GM18909 (cell line): ENCODE data around the gene BFSP2.

ENCODE experiments used
- ATAC-seq: cut with Tn5 transposase; IDR thresholded peaks from one replicate; pipeline ENCODE4 v1.9.1; 2021; ENCODE audit warnings: mild to moderate bottlenecking; ENCODE audit not compliant: unreplicated experiment, poor library complexity

Gene BFSP2

GRCh38 chr3:133400006-133400515, at the start of gene BFSP2:
BFSP2 (plus strand) TSS chr3:133400056; CDS start chr3:133400084, 28 bp downstream.
- ATAC-seq = no peak

- ATAC-seq = no peak
These were observed 45.1 kb upstream of the BFSP2 start for GRCh38 chr3:133354721-133355120.

GRCh38 chr3:133360476-133360875, 39.4 kb upstream of the BFSP2 start:
- no peak for ATAC-seq

- no peak for ATAC-seq
These were observed 38.8 kb upstream of the BFSP2 start for GRCh38 chr3:133361011-133361410.

GRCh38 chr3:133361435-133361834, 38.4 kb upstream of the BFSP2 start:
- ATAC-seq = no peak

- ATAC-seq = no peak
These were observed 37.3 kb upstream of the BFSP2 start for GRCh38 chr3:133362539-133362938.

- ATAC-seq = no peak
These were observed 35.2 kb upstream of the BFSP2 start for GRCh38 chr3:133364704-133365103.

- ATAC-seq = no peak
These were observed 32.9 kb upstream of the BFSP2 start for GRCh38 chr3:133366921-133367320.

- no peak for ATAC-seq
These were observed 32.5 kb upstream of the BFSP2 start for GRCh38 chr3:133367403-133367802.

- ATAC-seq = no peak
These were observed 31.9 kb upstream of the BFSP2 start for GRCh38 chr3:133367956-133368355.

- ATAC-seq = no peak
These were observed 31.3 kb upstream of the BFSP2 start for GRCh38 chr3:133368371-133369067.

- ATAC-seq = no peak
These were observed 30.8 kb upstream of the BFSP2 start for GRCh38 chr3:133369068-133369440.

- no peak for ATAC-seq
These were observed 28.7 kb upstream of the BFSP2 start for GRCh38 chr3:133371181-133371580.

GRCh38 chr3:133371676-133372075, 28.2 kb upstream of the BFSP2 start:
- ATAC-seq = no peak

GRCh38 chr3:133374708-133375402, 25.0 kb upstream of the BFSP2 start:
- no peak for ATAC-seq

GRCh38 chr3:133375403-133375745, 24.5 kb upstream of the BFSP2 start:
- ATAC-seq = no peak

- no peak for ATAC-seq
These were observed 23.0 kb upstream of the BFSP2 start for GRCh38 chr3:133376810-133377209.

- no peak for ATAC-seq
These were observed 22.5 kb upstream of the BFSP2 start for GRCh38 chr3:133377396-133377795.

GRCh38 chr3:133379926-133380325, 19.9 kb upstream of the BFSP2 start:
- no peak for ATAC-seq

GRCh38 chr3:133380481-133381225, 19.2 kb upstream of the BFSP2 start:
- no peak for ATAC-seq
